GM12878 (cell line): Measurements from ENCODE around the gene SRRM2.

Experiments
- POLR2A ChIP-seq: IDR thresholded peaks from 2 replicates; pipeline ENCODE4 v1.6.1; 2011; ENCODE audit warnings: low read depth, mild to moderate bottlenecking, low read length
- RFX5 ChIP-seq: IDR thresholded peaks from 2 replicates; pipeline ENCODE4 v1.6.1; 2011; ENCODE audit warnings: low read depth, low read length, improper control_type of control experiment
- TF ChIP-seq, protein P1 (sequence below): IDR thresholded peaks from 2 replicates; pipeline ENCODE4 v1.6.1; 2012; ENCODE audit warnings: low read depth, low read length, improper control_type of control experiment

GRCh38 chr16:2775765-2776499 is 23.5 kb downstream of the SRRM2 start:
- TF ChIP-seq POLR2A: no peak
- TF ChIP-seq, protein P1, sequence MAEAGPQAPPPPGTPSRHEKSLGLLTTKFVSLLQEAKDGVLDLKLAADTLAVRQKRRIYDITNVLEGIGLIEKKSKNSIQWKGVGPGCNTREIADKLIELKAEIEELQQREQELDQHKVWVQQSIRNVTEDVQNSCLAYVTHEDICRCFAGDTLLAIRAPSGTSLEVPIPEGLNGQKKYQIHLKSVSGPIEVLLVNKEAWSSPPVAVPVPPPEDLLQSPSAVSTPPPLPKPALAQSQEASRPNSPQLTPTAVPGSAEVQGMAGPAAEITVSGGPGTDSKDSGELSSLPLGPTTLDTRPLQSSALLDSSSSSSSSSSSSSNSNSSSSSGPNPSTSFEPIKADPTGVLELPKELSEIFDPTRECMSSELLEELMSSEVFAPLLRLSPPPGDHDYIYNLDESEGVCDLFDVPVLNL: no peak
- no peak for TF ChIP-seq RFX5
